GM12865 (cell line): ENCODE measurements around the gene BTBD16.

Experiments
- DNase-seq: peaks from one replicate; pipeline ENCODE4 v3.0.0; 2010; ENCODE audit warnings: low read depth
- H3K4me3 ChIP-seq: 2 replicates; pipeline ENCODE4 v1.5.1; 2011; ENCODE audit warnings: mild to moderate bottlenecking, low read depth, low read length, control low read depth
- CTCF ChIP-seq: IDR thresholded peaks from 2 replicates; pipeline ENCODE4 v1.5.1; 2011; ENCODE audit warnings: low read length, control low read depth, low read depth, inconsistent platforms; ENCODE audit not compliant: insufficient read depth; ENCODE audit errors: missing control alignments

BTBD16 gene

DNA sequence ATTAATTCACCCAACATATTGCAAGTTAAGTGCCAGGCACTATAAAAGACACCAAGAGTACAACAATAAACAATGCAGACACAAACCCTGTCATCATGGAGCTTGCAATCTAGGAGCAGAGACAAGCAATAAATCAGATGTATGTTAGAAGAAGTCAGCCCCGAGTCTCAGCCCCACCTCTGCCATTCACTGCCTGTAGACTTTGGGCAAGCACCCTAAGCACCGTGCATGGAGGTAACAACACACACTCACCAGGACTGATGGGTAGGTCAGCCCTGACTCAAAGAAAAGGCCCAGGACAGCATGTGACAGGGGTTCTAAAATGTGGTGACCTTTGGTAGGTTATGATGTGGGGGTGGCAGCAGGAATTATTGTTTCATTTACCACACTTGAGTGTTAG, 54.1 kb downstream of the BTBD16 start:
- TF ChIP-seq CTCF = no peak
- DNase-seq = no peak
- H3K4me3 ChIP-seq = no peak overlapping the region

GRCh38 chr10:122326385-122326784, 55.3 kb downstream of the BTBD16 start:
- DNase-seq = no peak
- no peak for TF ChIP-seq CTCF
- H3K4me3 ChIP-seq = no peak overlapping the region

GRCh38 chr10:122326806-122327205, 55.7 kb downstream of the BTBD16 start:
- no peak for TF ChIP-seq CTCF
- DNase-seq = no peak
- H3K4me3 ChIP-seq = no peak overlapping the region

- no peak for DNase-seq
- no peak for TF ChIP-seq CTCF
- no peak overlapping the region for H3K4me3 ChIP-seq
These were observed 56.4 kb downstream of the BTBD16 start for GRCh38 chr10:122327237-122328206.

DNA sequence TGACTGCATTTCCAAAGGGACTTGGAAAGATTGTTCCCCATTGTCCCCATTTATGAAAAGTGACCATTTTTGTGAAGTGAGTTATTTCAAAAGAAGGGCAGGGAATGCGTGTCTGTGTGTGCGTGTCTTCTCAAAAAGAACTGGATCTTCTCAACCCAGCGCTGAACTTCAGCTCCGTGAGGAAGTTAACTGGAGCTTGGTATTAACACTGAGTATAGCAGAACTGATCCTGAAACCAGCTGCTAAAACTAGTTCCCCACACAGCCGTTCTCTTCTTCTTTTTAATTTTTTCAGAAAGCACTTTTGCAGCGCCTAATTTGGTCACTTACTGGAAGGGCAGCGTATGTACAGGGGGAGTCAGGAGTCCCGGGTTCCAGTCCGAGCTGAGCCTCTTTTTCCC, 57.6 kb downstream of the BTBD16 start:
- no peak for DNase-seq
- no peak overlapping the region for H3K4me3 ChIP-seq
- TF ChIP-seq CTCF = no peak

DNA sequence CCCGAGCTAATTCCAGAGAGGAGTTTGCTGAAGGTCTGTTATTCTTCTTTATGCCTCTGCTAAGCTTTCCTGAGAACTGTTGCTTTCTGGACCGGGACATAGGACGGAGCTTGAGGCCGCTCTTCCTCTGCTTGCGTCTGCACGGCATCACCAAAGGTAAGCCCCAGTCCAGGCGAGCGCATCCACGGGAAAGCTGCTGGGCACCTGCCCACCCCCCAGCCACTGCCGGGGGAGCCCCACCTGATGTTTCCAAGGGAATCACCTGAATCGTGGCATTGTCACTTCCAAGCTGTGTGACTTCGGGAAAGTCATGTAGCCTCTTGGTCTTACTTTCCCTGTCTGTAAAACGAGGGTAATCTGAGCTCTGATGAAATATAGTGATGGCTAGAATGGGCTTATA, 58.3 kb downstream of the BTBD16 start:
- TF ChIP-seq CTCF = no peak
- DNase-seq = no peak
- no peak overlapping the region for H3K4me3 ChIP-seq
